Hepatic stellate cell (primary cell): Measurements from ENCODE around the gene CCDC127.
"Not testable (repeated sequence)": the region's sequence is repeated elsewhere in the genome, so short reads cannot be mapped to it uniquely, and the experiment has no call there.

Experiments
- DNase-seq: peaks from one replicate; pipeline ENCODE4 v3.0.0; 2011; ENCODE audit warnings: low spot score

CCDC127 gene

GRCh38 chr5:233426-233825, 15.5 kb upstream of the CCDC127 start:
- not testable (repeated sequence) for DNase-seq

- no peak for DNase-seq
These were observed 13.7 kb upstream of the CCDC127 start for GRCh38 chr5:231661-232060.

- no peak for DNase-seq
These were observed 12.8 kb upstream of the CCDC127 start for GRCh38 chr5:230711-231110.

GRCh38 chr5:228886-229285, 10.9 kb upstream of the CCDC127 start:
- no peak for DNase-seq

- not testable (repeated sequence) for DNase-seq
These were observed 9.4 kb upstream of the CCDC127 start for GRCh38 chr5:227375-227774.

- DNase-seq: no peak
These were observed 7.4 kb upstream of the CCDC127 start for GRCh38 chr5:225334-225733.

- DNase-seq: no peak
These were observed 5.8 kb upstream of the CCDC127 start for GRCh38 chr5:223791-224190.

GRCh38 chr5:222951-223715, 5.2 kb upstream of the CCDC127 start:
- DNase-seq: not testable (repeated sequence)

GRCh38 chr5:219991-220390, 2.0 kb upstream of the CCDC127 start:
- DNase-seq: no peak

- no peak for DNase-seq
These were observed 1.5 kb upstream of the CCDC127 start for GRCh38 chr5:219460-219863.

GRCh38 chr5:218457-219291, 721 bp upstream of the CCDC127 start:
- DNase-seq: no peak

- DNase-seq: not testable (repeated sequence)
These were observed 1.9 kb downstream of the CCDC127 start for GRCh38 chr5:216076-216475.

- DNase-seq: not testable (repeated sequence)
These were observed 2.7 kb downstream of the CCDC127 start for GRCh38 chr5:215256-215655.

GRCh38 chr5:213803-214395, 4.1 kb downstream of the CCDC127 start:
- DNase-seq: no peak

GRCh38 chr5:208449-209114, 9.4 kb downstream of the CCDC127 start:
- DNase-seq: no peak

- DNase-seq: no peak
These were observed 10.4 kb downstream of the CCDC127 start for GRCh38 chr5:207599-207998.

GRCh38 chr5:206927-207536, 10.9 kb downstream of the CCDC127 start:
- no peak for DNase-seq

- DNase-seq: no peak
These were observed 11.5 kb downstream of the CCDC127 start for GRCh38 chr5:206406-206805.

- no peak for DNase-seq
These were observed 12.8 kb downstream of the CCDC127 start for GRCh38 chr5:204966-205670.

- no peak for DNase-seq
These were observed 13.5 kb downstream of the CCDC127 start for GRCh38 chr5:204462-204861.

- no peak for DNase-seq
These were observed 14.0 kb downstream of the CCDC127 start for GRCh38 chr5:204001-204400.
